GM06990 (cell line): ENCODE results near the gene PIK3AP1.

Experiments used
- DNase-seq: peaks from one replicate; pipeline ENCODE4 v3.0.0-alpha.2; 2011; ENCODE audit not compliant: insufficient read length; ENCODE audit errors: extremely low read depth
- H3K27me3 ChIP-seq: replicated peaks from 2 replicates; pipeline ENCODE4 v1.6.0; 2011; ENCODE audit warnings: low read length; ENCODE audit not compliant: control insufficient read depth, insufficient read depth
- H3K36me3 ChIP-seq: 2 replicates; pipeline ENCODE4 v1.5.1; 2011; ENCODE audit warnings: low read length; ENCODE audit not compliant: control insufficient read depth, insufficient read depth
- H3K4me3 ChIP-seq: replicated peaks from 2 replicates; pipeline ENCODE4 v1.5.1; 2011; ENCODE audit warnings: low read depth, mild to moderate bottlenecking, control low read depth, low read length
- CTCF ChIP-seq: IDR thresholded peaks from 2 replicates; pipeline ENCODE4 v1.5.1; 2011; ENCODE audit warnings: low read length, control low read depth, mild to moderate bottlenecking, inconsistent platforms; ENCODE audit not compliant: insufficient read depth, poor library complexity, severe bottlenecking

PIK3AP1 gene

GRCh38 chr10:96672481-96673175, 47.7 kb downstream of the PIK3AP1 start:
- Histone ChIP-seq H3K27me3 (no peaks in the 10 kb centered on the region), H3K36me3 (no peaks in the 10 kb centered on the region; the same call in 1 of the 2 replicates), H3K4me3 (no peak overlapping the region)
- no peak for TF ChIP-seq CTCF
- no peak for DNase-seq

- no peak for DNase-seq
- Histone ChIP-seq H3K4me3 (no peak overlapping the region), H3K27me3 (no peaks in the 10 kb centered on the region), H3K36me3 (no peaks in the 10 kb centered on the region; the same call in 1 of the 2 replicates)
- no peak for TF ChIP-seq CTCF
Measured at GRCh38 chr10:96671211-96671890, 49.0 kb downstream of the PIK3AP1 start.

- Histone ChIP-seq H3K27me3 (no peaks in the 10 kb centered on the region), H3K36me3 (no peaks in the 10 kb centered on the region), H3K4me3 (no peak overlapping the region)
- no peak for DNase-seq
- no peak for TF ChIP-seq CTCF
Measured at GRCh38 chr10:96670786-96671185, 49.5 kb downstream of the PIK3AP1 start.

GRCh38 chr10:96667401-96667800, 52.9 kb downstream of the PIK3AP1 start:
- no peak for TF ChIP-seq CTCF

GRCh38 chr10:96666741-96667140, 53.6 kb downstream of the PIK3AP1 start:
- no peaks in the 10 kb centered on the region for H3K27me3 ChIP-seq
- no peak for DNase-seq
- no peak for TF ChIP-seq CTCF
- no peaks in the 10 kb centered on the region for H3K36me3 ChIP-seq
- no peak overlapping the region for H3K4me3 ChIP-seq

More at GRCh38 chr10:96667401-96667800, 52.9 kb downstream of the PIK3AP1 start:
- no peak for DNase-seq
- no peaks in the 10 kb centered on the region for H3K27me3 ChIP-seq
- H3K4me3 ChIP-seq = no peak overlapping the region
- no peaks in the 10 kb centered on the region for H3K36me3 ChIP-seq

GRCh38 chr10:96665306-96665705, 55.0 kb downstream of the PIK3AP1 start:
- Histone ChIP-seq H3K36me3 (no peaks in the 10 kb centered on the region), H3K4me3 (no peak overlapping the region), H3K27me3 (no peaks in the 10 kb centered on the region)
- TF ChIP-seq CTCF = no peak
- DNase-seq = no peak
